ENCODE results near the gene MRPL39. TPM values are rescaled to one million over a fixed set of nuclear protein-coding genes. Genes with fewer than 3 reads are reported as not detected.

Gene MRPL39
- total RNA-seq, 1 experiment from 2014 or later, result 21.2 TPM

- Histone ChIP-seq H2AFZ (no peak overlapping the region), H3K9me2 (ENCODE audit: insufficient read depth) (no peaks in the 10 kb centered on the region), H3K4me1 (replicated peaks; ENCODE audit: insufficient read depth) (no peaks in the 10 kb centered on the region), H3K27ac (no peak overlapping the region), H3F3A (ENCODE audit: insufficient read depth, low read depth) (no peaks in the 10 kb centered on the region), H3K79me2 (ENCODE audit: low read depth) (no peaks in the 10 kb centered on the region), H3K4me2 (no peak overlapping the region), H3K4me3 (no peak overlapping the region), H3K9me3 (ENCODE audit: insufficient read depth, low read depth) (no peaks in the 10 kb centered on the region), H3K27me3 (ENCODE audit: insufficient read depth, low read depth) (no peaks in the 10 kb centered on the region), H3K36me3 (ENCODE audit: low read depth) (no peaks in the 10 kb centered on the region), H4K20me1 (ENCODE audit: insufficient read depth) (no peaks in the 10 kb centered on the region)
- BruUV-seq (replicated peaks), result no TSS peak
- CTCF ChIA-PET, result interaction anchor here (0.6 kb wide), 1 partner anchor 142 kb away, joined by 3 read pairs; no protein-coding TSS in a partner anchor
- TF ChIP-seq, protein P1, sequence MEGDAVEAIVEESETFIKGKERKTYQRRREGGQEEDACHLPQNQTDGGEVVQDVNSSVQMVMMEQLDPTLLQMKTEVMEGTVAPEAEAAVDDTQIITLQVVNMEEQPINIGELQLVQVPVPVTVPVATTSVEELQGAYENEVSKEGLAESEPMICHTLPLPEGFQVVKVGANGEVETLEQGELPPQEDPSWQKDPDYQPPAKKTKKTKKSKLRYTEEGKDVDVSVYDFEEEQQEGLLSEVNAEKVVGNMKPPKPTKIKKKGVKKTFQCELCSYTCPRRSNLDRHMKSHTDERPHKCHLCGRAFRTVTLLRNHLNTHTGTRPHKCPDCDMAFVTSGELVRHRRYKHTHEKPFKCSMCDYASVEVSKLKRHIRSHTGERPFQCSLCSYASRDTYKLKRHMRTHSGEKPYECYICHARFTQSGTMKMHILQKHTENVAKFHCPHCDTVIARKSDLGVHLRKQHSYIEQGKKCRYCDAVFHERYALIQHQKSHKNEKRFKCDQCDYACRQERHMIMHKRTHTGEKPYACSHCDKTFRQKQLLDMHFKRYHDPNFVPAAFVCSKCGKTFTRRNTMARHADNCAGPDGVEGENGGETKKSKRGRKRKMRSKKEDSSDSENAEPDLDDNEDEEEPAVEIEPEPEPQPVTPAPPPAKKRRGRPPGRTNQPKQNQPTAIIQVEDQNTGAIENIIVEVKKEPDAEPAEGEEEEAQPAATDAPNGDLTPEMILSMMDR (conservative IDR thresholded peaks at IDR 0.05), result no peak
- no peak for TF ChIP-seq EZH2 (IDR thresholded peaks at IDR 0.05; ENCODE audit: low read depth)
- POLR2A ChIA-PET (ENCODE audit: unreplicated experiment), result no interaction called here
- DNase-seq, result no peak
- intact Hi-C loops (cut with micrococcal nuclease; ENCODE audit: unreplicated experiment), result no loop called here
Measured at GRCh38 chr21:25589887-25590286, 17.4 kb downstream of the MRPL39 start.

DNA sequence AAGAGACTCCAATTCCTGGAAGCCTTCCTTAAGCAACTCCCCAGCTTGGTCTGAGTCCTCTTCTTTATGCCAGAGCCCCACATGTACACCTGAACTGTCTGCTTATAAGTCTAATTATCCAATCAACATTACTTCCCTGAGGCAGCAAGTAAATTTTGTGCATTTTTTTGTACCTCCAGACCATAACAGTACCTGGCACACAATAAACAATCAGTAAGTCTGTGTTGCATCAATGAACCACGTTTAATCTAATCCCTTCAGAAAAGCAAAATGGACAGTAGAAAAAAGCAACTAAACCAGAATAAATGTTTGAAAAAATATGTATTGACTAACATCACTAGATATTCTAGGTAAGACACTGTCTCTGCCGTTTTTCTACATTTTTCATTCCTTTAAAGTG lies 20.5 kb downstream of the MRPL39 start:
- Histone ChIP-seq H3K79me2 (ENCODE audit: low read depth) (no peaks in the 10 kb centered on the region), H3K27me3 (ENCODE audit: insufficient read depth, low read depth) (no peaks in the 10 kb centered on the region), H4K20me1 (ENCODE audit: insufficient read depth) (no peaks in the 10 kb centered on the region), H3K9me3 (ENCODE audit: insufficient read depth, low read depth) (no peaks in the 10 kb centered on the region), H3F3A (ENCODE audit: insufficient read depth, low read depth) (no peaks in the 10 kb centered on the region), H2AFZ (no peak overlapping the region), H3K4me3 (no peak overlapping the region), H3K4me2 (no peak overlapping the region), H3K9me2 (ENCODE audit: insufficient read depth) (no peaks in the 10 kb centered on the region), H3K36me3 (ENCODE audit: low read depth) (no peaks in the 10 kb centered on the region), H3K27ac (no peak overlapping the region), H3K4me1 (replicated peaks; ENCODE audit: insufficient read depth) (no peaks in the 10 kb centered on the region)
- intact Hi-C loops (cut with micrococcal nuclease; ENCODE audit: unreplicated experiment), result no loop called here
- POLR2A ChIA-PET (ENCODE audit: unreplicated experiment), result no interaction called here
- TF ChIP-seq, protein P1 (conservative IDR thresholded peaks at IDR 0.05), result no peak
- TF ChIP-seq EZH2 (IDR thresholded peaks at IDR 0.05; ENCODE audit: low read depth), result no peak
- DNase-seq, result no peak
- no TSS peak for BruUV-seq (replicated peaks)
- CTCF ChIA-PET, result no interaction called here

GRCh38 chr21:25586326-25586725 lies 21.0 kb downstream of the MRPL39 start:
- DNase-seq, result no peak
- Histone ChIP-seq H3K4me2 (no peak overlapping the region), H3K27me3 (ENCODE audit: insufficient read depth, low read depth) (no peaks in the 10 kb centered on the region), H2AFZ (no peak overlapping the region), H3K36me3 (ENCODE audit: low read depth) (no peaks in the 10 kb centered on the region), H4K20me1 (ENCODE audit: insufficient read depth) (no peaks in the 10 kb centered on the region), H3K4me3 (no peak overlapping the region), H3K27ac (no peak overlapping the region), H3K9me3 (ENCODE audit: insufficient read depth, low read depth) (no peaks in the 10 kb centered on the region), H3F3A (ENCODE audit: insufficient read depth, low read depth) (no peaks in the 10 kb centered on the region), H3K9me2 (ENCODE audit: insufficient read depth) (no peaks in the 10 kb centered on the region), H3K79me2 (ENCODE audit: low read depth) (no peaks in the 10 kb centered on the region), H3K4me1 (replicated peaks; ENCODE audit: insufficient read depth) (no peaks in the 10 kb centered on the region)
- no TSS peak for BruUV-seq (replicated peaks)
- TF ChIP-seq, protein P1 (conservative IDR thresholded peaks at IDR 0.05), result no peak
- no peak for TF ChIP-seq EZH2 (IDR thresholded peaks at IDR 0.05; ENCODE audit: low read depth)
- ChIA-PET CTCF (no interaction called here), POLR2A (ENCODE audit: unreplicated experiment) (no interaction called here)
- intact Hi-C loops (cut with micrococcal nuclease; ENCODE audit: unreplicated experiment), result no loop called here

Data from PC-9 (cell line).